K562 (cell line): ENCODE measurements around the gene KCTD19. TPM values are rescaled to one million over a fixed set of nuclear protein-coding genes. Genes with fewer than 3 reads are reported as not detected.

ENCODE experiments used
- ATF4 ChIP-seq: fragments of 450-650 bp; formaldehyde crosslinking; IDR thresholded peaks from 2 replicates; pipeline ENCODE4 v1.4.0; 2022; ENCODE audit warnings: mild to moderate bottlenecking, moderate library complexity
- E2F3 ChIP-seq: fragments of 250-450 bp; sonication (Bioruptor Pico); IDR thresholded peaks from 2 replicates; pipeline ENCODE4 v1.4.0; 2020; ENCODE audit warnings: mild to moderate bottlenecking
- HLTF ChIP-seq: fragments of 450-650 bp; IDR thresholded peaks from 2 replicates; pipeline ENCODE4 v1.6.1; 2016
- NR4A1 ChIP-seq, 2 experiments: fragments of 250-450 bp in 1 of 2; fragments of 450-650 bp in 1 of 2; sonication (Bioruptor Pico) in 1 of 2; IDR thresholded peaks; 2 replicates each; pipeline versions ENCODE4 v1.4.0 to v1.6.1; 2016 to 2020; ENCODE audit warnings: mild to moderate bottlenecking in 2 of 2, missing compliant biosample characterization in 1 of 2, missing genetic modification characterization in 1 of 2, moderate library complexity in 1 of 2
- PHF8 ChIP-seq: fragments of 200-600 bp; sonication (generic); IDR thresholded peaks from 2 replicates; pipeline ENCODE4 v1.6.1; 2012; ENCODE audit warnings: mixed run types, mild to moderate bottlenecking, inconsistent platforms, low read length, moderate library complexity, borderline replicate concordance
- SAFB ChIP-seq: fragments of 200-400 bp; formaldehyde crosslinking; IDR thresholded peaks from 2 replicates; pipeline ENCODE4 v1.6.1; 2017; ENCODE audit warnings: low read depth, low read length, borderline replicate concordance
- TSHZ1 ChIP-seq: fragments of 250-450 bp; sonication (Bioruptor Pico); IDR thresholded peaks from 2 replicates; pipeline ENCODE4 v1.4.0; 2020; ENCODE audit warnings: mild to moderate bottlenecking, moderate library complexity
- ZBTB1 ChIP-seq: sonication (generic); formaldehyde crosslinking; IDR thresholded peaks from 2 replicates; pipeline ENCODE4 v1.8.1; 2023; ENCODE audit warnings: missing genetic modification reagents, low read depth, mild to moderate bottlenecking, borderline replicate concordance
- ZEB2 ChIP-seq: fragments of 450-650 bp; IDR thresholded peaks from 2 replicates; pipeline ENCODE4 v1.6.1; 2016
- ZNF407 ChIP-seq: fragments of 450-650 bp; IDR thresholded peaks from 2 replicates; pipeline ENCODE4 v1.6.1; 2016; ENCODE audit warnings: low read depth
- ZNF41 ChIP-seq: fragments of 250-450 bp; sonication (Bioruptor Pico); conservative IDR thresholded peaks from 2 replicates; pipeline ENCODE4 v1.4.0; 2020; ENCODE audit warnings: mild to moderate bottlenecking
- ZNF740 ChIP-seq, 3 experiments: fragments of 200-800 bp in 1 of 3; sonication (Bioruptor generic) in 1 of 3; sonication (generic) in 1 of 3; formaldehyde crosslinking in 1 of 3; IDR thresholded peaks; 2 replicates each; pipeline versions ENCODE4 v1.6.1 to v1.8.0; 2016 to 2022; ENCODE audit warnings: mild to moderate bottlenecking in 2 of 3, missing compliant biosample characterization in 2 of 3, missing genetic modification characterization in 2 of 3, missing genetic modification reagents in 1 of 3
- polyA plus RNA-seq, 8 experiments: library from polyadenylated mRNA; depleted of rRNA in 4 of 8; stranded (reverse) in 5 of 8; unstranded in 3 of 8; fragments of >200 nt; fragmentation: Nextera tagmentation in 2 of 8; fragmentation: Illumina TruSeq in 1 of 8; extraction: Ambion mirVana in 2 of 8; extraction: Trizol in 1 of 8; gene quantifications; 2 replicates each; pipeline versions ENCODE4 v1.2.1 to v1.2.3, GENCODE V29; 2011 to 2014; ENCODE audit warnings: inconsistent platforms in 1 of 8, missing spikeins in 1 of 8
- total RNA-seq, 7 experiments: library from RNA; depleted of rRNA in 6 of 7; stranded (reverse); fragments of >200 nt in 6 of 7; fragmentation: Illumina TruSeq in 2 of 7; extraction: Trizol in 2 of 7; gene quantifications; 2 replicates each; pipeline versions ENCODE4 v1.2.1 to v1.2.3, GENCODE V29; 2011 to 2021; ENCODE audit warnings: low replicate concordance in 1 of 7

The KCTD19 gene
- total and polyA plus RNA-seq, 9 of the 15 experiments (the other 6 are each of a cell fraction or from before 2014, with no cell fraction given): 0.03 to 0.91 (median 0.22) TPM; not detected in 2

- TF ChIP-seq ZNF407: no peak
- TF ChIP-seq HLTF: peak; percentile 86; the same call in 1 of the 2 replicates
- peak; percentile 51; the same call in 1 of the 2 replicates for TF ChIP-seq PHF8
- no peak for TF ChIP-seq ZNF740 (CRISPR knock-in tag; IDR thresholded peaks at IDR 0.05)
- TF ChIP-seq ZNF740 (tag; IDR thresholded peaks at IDR 0.05): no peak
- TF ChIP-seq NR4A1 (CRISPR knock-in tag; IDR thresholded peaks at IDR 0.05): no peak
- TF ChIP-seq NR4A1 (tag; IDR thresholded peaks at IDR 0.05): no peak
- TF ChIP-seq E2F3 (CRISPR knock-in tag): no peak
- TF ChIP-seq ZEB2: peak; percentile 55
- TF ChIP-seq ZBTB1: no peak
- no peak for TF ChIP-seq SAFB
- TF ChIP-seq TSHZ1 (CRISPR knock-in tag): no peak
- no peak for TF ChIP-seq ATF4 (CRISPR knock-in tag)
- no peak for TF ChIP-seq ZNF41 (CRISPR knock-in tag)
Observed at GRCh38 chr16:67326472-67327309, at the start of gene KCTD19, which contains the start of gene LRRC36 (continued).
